Upper lobe of left lung (tissue), 4 donors: ENCODE results near the gene CFAP100.

ENCODE experiments used
- CTCF ChIP-seq, 6 experiments: fragments of 450-650 bp in 4 of 6; fragments of 200-600 bp in 2 of 6; sonication (generic) in 2 of 6; IDR thresholded peaks; one replicate each; pipeline ENCODE4 v1.5.1; 2016 to 2019; ENCODE audit warnings: antibody characterized with exemption in 6 of 6
- EP300 ChIP-seq, 4 donors: sonication (generic); formaldehyde crosslinking; IDR thresholded peaks; one replicate each; pipeline ENCODE4 v1.5.1; 2017; ENCODE audit warnings: antibody characterized with exemption in 4 of 4, control low read depth in 2 of 4
- POLR2A ChIP-seq, 4 donors: fragments of 450-650 bp; IDR thresholded peaks; one replicate each; pipeline ENCODE4 v1.5.1; 2016 to 2017; ENCODE audit warnings: antibody characterized with exemption in 4 of 4, mild to moderate bottlenecking in 2 of 4

GRCh38 chr3:126389794-126390146, 4.9 kb upstream of the CFAP100 start:
- TF ChIP-seq EP300 (IDR thresholded peaks at IDR 0.05) (no peak), CTCF (IDR thresholded peaks at IDR 0.05) (no peak), POLR2A (IDR thresholded peaks at IDR 0.05) (no peak)
